ENCODE results near the gene SMARCA5. TPM values are rescaled to one million over a fixed set of nuclear protein-coding genes. Genes with fewer than 3 reads are reported as not detected.

Gene SMARCA5, protein sequence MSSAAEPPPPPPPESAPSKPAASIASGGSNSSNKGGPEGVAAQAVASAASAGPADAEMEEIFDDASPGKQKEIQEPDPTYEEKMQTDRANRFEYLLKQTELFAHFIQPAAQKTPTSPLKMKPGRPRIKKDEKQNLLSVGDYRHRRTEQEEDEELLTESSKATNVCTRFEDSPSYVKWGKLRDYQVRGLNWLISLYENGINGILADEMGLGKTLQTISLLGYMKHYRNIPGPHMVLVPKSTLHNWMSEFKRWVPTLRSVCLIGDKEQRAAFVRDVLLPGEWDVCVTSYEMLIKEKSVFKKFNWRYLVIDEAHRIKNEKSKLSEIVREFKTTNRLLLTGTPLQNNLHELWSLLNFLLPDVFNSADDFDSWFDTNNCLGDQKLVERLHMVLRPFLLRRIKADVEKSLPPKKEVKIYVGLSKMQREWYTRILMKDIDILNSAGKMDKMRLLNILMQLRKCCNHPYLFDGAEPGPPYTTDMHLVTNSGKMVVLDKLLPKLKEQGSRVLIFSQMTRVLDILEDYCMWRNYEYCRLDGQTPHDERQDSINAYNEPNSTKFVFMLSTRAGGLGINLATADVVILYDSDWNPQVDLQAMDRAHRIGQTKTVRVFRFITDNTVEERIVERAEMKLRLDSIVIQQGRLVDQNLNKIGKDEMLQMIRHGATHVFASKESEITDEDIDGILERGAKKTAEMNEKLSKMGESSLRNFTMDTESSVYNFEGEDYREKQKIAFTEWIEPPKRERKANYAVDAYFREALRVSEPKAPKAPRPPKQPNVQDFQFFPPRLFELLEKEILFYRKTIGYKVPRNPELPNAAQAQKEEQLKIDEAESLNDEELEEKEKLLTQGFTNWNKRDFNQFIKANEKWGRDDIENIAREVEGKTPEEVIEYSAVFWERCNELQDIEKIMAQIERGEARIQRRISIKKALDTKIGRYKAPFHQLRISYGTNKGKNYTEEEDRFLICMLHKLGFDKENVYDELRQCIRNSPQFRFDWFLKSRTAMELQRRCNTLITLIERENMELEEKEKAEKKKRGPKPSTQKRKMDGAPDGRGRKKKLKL
- 74.7 TPM for total RNA-seq

GRCh38 chr4:143513314-143514168 is at the start of gene SMARCA5:
TSS of gene SMARCA5 (plus strand) at chr4:143513702. CDS start at chr4:143513925, 223 bp downstream.

Other genes with a start within 250 kb of the SMARCA5 start
- 34.6 TPM for gene GAB1, start 176.8 kb upstream of the SMARCA5 start, total RNA-seq
- gene FREM3, start 187.0 kb downstream of the SMARCA5 start, total RNA-seq, result 3.2 TPM